HG02571 (cell line): ENCODE measurements around the gene KRT34.
"Not testable (repeated sequence)": the region's sequence is repeated elsewhere in the genome, so short reads cannot be mapped to it uniquely, and the experiment has no call there.

Experiments used
- ATAC-seq: cut with Tn5 transposase; IDR thresholded peaks from one replicate; pipeline ENCODE4 v1.9.1; 2021; ENCODE audit warnings: mild to moderate bottlenecking, moderate library complexity; ENCODE audit not compliant: unreplicated experiment

The KRT34 gene

GRCh38 chr17:41367426-41368075 lies 14.6 kb downstream of the KRT34 start:
- no peak for ATAC-seq

- ATAC-seq, result no peak
Observed at GRCh38 chr17:41366070-41366469, 16.0 kb downstream of the KRT34 start.

- no peak for ATAC-seq
Observed at GRCh38 chr17:41363881-41364280, 18.2 kb downstream of the KRT34 start.

DNA sequence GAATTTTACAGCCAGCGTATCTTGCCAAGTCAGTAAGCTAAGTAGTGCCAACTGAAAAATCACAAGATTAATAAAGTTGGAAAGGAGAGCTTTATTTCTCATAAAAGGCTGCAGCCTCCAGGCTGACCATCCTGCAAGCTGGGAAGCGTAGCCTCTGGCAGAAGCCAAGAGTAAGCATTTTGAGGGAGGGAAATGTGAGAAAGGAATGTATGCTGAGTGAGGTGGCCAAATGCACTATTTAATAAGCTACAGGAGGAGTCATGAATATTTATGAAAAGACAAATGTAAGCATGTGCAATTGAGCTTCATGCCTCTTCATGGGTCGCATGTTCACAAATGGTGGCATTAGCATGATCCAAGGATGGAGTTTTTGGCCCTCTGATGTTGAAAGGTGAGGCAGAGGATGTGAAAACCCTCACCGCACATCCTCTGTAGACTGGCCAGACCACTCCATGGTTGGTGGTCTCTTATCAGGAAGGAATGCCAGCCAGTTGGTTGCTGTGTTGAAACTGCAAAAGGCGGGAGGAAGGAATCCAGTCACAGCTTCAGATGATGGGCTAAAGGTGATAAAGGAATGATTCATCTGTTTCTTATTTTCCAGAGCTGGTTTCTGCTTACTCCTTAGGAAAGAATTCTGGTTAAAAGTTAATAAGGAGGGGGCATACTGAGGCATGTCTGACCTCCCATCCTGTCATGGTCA lies 21.7 kb downstream of the KRT34 start:
- no peak for ATAC-seq

GRCh38 chr17:41354536-41354935 lies 27.6 kb downstream of the KRT34 start:
- ATAC-seq, result no peak

DNA sequence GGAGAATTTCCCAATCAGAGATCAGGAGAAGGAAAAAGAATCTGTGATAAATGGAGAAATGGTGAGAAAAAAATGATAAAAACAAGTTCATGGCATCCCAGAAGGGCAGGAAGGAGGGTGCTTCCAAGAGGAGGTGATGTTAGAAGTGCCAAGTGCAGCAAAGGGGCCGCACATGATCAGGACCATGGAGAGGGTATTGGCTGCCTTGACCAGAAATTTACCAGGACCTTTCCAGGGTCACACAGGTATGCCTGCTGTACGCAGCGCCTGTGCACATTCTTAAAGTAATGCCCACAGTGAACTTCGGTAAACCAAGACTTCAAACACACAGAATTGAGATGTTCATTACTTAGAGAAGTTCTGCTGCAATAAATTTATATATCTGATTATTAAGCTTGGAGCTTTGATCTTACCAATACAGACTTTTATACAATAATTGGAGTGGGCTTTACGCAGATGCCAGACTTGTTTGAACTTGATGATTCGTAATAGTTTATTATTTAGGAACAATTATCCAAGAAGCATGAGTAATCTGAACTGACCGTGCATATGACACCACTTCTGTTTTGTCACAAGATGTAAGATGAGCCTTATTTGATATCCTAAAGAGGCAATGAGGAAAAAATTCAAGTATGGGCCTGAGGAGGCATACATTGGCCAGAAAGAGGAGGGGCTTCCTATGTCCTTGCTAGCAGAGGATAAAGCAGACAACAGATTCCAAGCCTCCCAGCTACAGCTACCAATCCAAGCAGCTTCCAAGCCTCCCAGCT lies 29.3 kb downstream of the KRT34 start:
- no peak for ATAC-seq

DNA sequence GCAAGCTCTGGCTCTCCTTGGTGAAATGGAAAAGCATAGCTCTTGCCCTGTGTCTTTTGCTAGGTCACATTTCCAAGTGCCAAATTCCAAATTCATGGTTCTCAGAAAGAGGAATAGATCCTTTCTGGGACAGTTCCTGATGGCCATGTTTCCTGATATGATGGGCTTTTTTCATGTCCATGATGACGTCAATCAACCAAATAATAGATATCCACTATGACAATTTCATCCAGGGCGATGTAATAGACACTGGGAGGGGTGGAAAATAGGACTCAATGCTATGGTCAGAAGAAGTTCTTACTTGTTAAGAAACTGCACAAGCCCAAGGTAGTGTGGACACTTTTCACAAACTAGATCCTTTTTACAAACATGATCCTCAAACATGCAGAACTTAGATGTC lies 30.9 kb downstream of the KRT34 start:
- ATAC-seq, result no peak

DNA sequence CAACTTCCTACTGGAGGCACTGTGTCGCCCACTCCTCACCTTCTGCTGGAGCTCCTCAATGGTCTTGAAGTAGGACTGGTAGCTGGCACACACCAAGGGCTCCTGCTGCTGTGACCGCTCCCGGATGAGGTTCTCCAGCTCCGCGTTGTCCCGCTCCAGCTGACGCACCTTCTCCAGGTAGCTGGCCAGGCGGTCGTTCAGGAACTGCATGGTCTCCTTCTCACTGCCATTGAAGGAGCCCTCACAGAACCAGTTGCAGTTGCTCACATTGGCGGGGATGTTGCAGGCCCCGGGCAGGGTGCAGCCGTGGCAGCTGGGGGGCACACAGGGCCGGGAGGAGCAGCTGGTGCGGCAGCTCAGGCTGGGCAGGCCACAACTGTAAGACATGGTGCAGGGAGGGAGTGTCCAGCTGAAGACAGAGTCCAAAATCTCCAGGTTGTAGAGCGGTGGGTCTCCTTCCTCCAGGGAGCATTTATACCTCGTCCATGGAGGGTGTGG lies 31.7 kb downstream of the KRT34 start, which contains the start of gene KRT33A:
Gene KRT33A, minus strand, starts transcription at position 448 of the 498 bp plus-strand sequence. Its CDS starts 61 bp downstream, at position 387.
- ATAC-seq, result not testable (repeated sequence)

- no peak for ATAC-seq
Observed at GRCh38 chr17:41347869-41348760, 34.0 kb downstream of the KRT34 start.

DNA sequence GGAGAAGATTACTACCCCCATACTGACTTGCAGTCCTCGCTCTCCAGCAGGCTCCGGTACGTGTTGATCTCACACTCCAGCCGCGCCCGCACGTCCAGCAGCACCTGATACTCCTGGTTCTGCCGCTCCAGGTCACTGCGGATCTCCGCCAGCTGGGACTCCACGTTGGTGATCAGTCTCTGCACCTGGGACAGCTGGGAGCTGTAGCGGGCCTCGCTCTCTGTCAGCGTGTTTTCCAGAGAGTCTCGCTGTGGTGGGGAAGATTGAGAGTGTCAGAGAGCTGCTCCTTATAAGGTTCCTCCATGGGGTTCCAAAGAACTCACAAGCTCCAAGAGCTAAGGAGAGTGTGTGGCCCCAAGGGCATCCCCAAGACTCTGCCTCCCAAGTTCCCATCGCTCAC lies 35.7 kb downstream of the KRT34 start:
- ATAC-seq, result not testable (repeated sequence)

- no peak for ATAC-seq
Observed at GRCh38 chr17:41345992-41346391, 36.1 kb downstream of the KRT34 start.

- no peak for ATAC-seq
Observed at GRCh38 chr17:41343029-41343428, 39.1 kb downstream of the KRT34 start.

DNA sequence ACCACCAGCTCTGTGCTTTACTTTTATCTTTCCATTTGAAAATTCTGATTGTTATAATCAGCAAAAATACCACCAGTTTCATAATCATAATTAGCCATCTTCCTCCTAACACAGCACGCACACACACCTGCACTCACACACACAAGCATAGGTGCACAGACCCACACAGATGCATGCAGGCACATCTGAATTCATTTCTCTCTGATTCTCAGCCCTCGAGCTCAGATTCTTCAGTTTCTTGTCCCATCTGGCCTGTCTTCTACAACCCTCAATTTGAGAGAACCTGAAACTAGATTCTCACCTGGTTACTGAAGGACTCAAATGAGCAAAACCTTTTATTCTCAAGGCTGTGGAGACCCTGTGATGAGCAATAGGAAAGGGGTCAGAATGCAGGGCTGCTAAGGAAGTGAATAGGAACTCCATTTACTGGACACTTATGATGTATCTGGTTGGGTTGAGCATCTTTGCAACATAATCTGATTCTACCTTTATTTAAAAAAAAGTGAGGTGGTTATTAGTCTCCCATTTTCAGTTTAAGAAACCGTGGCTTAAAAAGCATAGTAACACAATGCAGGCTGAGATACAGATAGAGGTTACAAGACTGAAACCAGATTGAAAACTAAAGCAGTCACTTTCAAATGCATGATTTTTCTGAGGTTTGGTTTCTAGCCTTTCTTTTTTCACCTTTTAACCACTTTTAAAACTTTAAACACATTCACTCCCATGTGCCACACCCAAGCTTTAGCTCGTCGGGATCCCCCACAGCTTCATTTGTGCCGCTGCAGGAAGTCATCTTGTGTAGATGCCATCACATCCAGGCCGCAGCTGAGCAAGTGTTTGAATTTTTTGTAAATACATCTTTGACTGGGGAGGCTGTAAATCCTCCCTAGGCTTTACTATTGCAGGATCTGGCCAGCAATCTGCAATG lies 40.9 kb downstream of the KRT34 start:
- ATAC-seq, result no peak

DNA sequence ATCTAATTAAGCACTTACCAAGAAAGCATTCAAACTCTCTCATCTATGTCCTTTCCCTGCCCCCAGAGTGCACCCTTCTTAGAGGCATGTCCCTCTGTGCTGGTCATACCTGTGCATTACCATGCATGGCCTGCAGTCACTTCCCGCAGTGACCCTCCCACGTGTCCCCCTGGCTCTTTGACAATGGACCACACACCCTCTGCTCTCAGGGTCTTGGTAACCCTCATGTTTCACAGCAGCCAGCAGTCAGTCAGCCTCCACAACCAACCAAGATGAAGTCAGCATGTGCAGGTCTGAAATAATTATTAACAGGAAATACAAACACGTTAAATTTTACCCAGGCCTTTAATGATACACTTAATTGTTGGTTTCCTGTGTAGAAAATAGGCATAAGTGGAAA lies 41.6 kb downstream of the KRT34 start:
- ATAC-seq, result no peak

GRCh38 chr17:41339571-41340172 lies 42.4 kb downstream of the KRT34 start:
- ATAC-seq, result no peak

DNA sequence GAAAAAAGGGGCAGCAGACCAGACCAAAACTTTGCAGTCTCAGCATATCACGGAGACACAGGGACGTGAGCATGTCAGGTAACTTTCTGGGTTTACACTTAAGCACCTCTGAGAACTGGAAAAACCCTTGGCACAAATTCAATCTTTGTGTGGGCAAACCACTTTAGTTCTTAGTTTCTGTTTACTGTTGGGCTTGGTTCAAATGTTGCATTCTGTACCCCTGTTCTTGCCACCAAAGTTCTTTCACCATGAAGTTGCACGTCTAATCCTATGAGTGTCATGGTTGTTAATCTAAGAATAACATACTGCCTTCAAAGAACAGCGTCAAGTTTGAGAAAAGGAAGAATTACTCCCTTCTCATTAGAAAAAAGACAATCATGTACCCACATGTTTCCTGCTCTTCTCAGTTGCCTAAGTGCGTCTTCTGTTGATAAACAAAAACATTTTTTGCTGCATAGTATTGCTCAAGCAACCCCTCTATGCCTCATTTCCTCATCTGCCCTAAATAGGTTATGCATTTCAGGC lies 43.1 kb downstream of the KRT34 start:
- no peak for ATAC-seq

DNA sequence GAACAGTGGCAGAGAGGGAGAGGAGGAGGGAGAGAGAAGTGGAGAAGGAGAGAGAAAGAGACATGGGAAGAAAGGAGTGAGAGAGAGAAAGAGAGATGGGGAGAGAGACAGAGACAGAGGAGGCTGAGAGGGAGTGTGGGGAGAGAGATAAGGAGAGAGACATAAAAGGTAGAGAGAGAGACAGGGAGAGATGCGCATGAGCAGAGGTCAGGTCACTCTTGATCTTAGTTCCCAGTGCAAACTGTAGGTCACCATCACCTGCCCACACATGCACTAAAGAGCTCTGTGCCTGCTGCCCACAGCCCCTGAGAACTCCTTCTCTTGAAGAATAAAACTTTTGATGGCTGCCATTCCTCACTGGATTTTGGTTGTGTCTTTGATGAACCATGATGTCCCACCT lies 46.4 kb downstream of the KRT34 start:
- no peak for ATAC-seq

DNA sequence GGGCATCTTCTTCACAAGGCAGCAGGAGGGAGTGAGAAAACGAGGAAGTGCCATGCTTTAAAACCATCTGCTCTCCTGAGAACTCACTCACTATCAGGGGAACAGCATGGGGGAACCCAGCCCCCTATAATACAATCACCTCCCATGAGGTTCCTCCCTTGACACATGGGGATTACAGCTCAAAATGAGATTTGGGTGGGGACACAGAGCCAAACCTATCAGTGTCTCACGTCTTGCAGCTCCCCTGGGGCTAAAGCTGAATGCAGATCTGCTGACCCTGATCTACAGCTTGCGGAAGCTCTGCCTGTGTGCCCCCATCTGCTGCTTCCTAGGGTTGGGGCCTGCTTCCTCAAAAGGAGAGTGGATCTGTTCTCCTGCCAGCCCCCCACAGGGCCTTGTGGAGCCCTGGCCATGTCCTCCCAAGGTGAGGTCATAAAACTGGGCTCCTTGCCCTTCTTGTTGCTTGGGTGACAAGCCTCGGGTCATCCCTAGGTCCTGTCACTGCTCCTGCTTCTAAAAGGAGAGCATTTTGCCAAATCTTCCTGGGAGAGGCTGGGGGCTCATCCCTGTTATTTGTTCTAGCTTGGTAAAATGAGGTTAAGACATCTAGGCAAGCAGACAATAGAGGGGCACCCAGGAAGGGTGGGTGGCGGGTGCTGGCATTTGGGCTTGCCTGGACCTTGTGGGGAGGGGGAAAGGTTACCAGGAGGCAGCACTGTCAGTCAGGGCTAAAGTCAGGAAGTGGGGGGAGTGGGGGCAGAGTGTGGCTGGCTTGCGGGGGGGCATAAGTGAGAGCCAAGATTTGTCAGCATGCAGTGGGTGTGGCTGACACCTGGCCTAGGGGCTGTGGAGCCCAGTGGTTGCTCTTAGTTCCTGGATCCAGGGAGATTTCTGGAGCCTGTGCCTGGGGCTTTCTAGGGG lies 47.5 kb downstream of the KRT34 start:
- ATAC-seq, result no peak
